Fibroblast of villous mesenchyme (primary cell): ENCODE results near the gene ZNF609. TPM values are rescaled to one million over a fixed set of nuclear protein-coding genes. Genes with fewer than 3 reads are reported as not detected.

Source experiments
- DNase-seq: peaks from one replicate; pipeline ENCODE4 v3.0.0-alpha.2; 2010; ENCODE audit warnings: low read depth
- H3K4me3 ChIP-seq: 2 replicates; pipeline ENCODE4 v1.5.1; 2011; ENCODE audit warnings: low read depth, mild to moderate bottlenecking, low read length
- total RNA-seq: library from RNA; depleted of rRNA; stranded (reverse); fragments of >200 nt; gene quantifications from 2 replicates; pipeline ENCODE4 v1.2.3, GENCODE V29; 2012
- TF ChIP-seq, protein P1 (sequence below): IDR thresholded peaks from 2 replicates; pipeline ENCODE4 v1.5.1; 2012; ENCODE audit warnings: low read depth, mild to moderate bottlenecking, low read length; ENCODE audit not compliant: insufficient read depth

Gene ZNF609, protein sequence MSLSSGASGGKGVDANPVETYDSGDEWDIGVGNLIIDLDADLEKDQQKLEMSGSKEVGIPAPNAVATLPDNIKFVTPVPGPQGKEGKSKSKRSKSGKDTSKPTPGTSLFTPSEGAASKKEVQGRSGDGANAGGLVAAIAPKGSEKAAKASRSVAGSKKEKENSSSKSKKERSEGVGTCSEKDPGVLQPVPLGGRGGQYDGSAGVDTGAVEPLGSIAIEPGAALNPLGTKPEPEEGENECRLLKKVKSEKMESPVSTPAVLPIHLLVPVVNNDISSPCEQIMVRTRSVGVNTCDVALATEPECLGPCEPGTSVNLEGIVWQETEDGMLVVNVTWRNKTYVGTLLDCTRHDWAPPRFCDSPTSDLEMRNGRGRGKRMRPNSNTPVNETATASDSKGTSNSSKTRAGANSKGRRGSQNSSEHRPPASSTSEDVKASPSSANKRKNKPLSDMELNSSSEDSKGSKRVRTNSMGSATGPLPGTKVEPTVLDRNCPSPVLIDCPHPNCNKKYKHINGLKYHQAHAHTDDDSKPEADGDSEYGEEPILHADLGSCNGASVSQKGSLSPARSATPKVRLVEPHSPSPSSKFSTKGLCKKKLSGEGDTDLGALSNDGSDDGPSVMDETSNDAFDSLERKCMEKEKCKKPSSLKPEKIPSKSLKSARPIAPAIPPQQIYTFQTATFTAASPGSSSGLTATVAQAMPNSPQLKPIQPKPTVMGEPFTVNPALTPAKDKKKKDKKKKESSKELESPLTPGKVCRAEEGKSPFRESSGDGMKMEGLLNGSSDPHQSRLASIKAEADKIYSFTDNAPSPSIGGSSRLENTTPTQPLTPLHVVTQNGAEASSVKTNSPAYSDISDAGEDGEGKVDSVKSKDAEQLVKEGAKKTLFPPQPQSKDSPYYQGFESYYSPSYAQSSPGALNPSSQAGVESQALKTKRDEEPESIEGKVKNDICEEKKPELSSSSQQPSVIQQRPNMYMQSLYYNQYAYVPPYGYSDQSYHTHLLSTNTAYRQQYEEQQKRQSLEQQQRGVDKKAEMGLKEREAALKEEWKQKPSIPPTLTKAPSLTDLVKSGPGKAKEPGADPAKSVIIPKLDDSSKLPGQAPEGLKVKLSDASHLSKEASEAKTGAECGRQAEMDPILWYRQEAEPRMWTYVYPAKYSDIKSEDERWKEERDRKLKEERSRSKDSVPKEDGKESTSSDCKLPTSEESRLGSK (N-terminal part only)
- total RNA-seq = 20.6 and 22.5 TPM in 2 replicates

DNA sequence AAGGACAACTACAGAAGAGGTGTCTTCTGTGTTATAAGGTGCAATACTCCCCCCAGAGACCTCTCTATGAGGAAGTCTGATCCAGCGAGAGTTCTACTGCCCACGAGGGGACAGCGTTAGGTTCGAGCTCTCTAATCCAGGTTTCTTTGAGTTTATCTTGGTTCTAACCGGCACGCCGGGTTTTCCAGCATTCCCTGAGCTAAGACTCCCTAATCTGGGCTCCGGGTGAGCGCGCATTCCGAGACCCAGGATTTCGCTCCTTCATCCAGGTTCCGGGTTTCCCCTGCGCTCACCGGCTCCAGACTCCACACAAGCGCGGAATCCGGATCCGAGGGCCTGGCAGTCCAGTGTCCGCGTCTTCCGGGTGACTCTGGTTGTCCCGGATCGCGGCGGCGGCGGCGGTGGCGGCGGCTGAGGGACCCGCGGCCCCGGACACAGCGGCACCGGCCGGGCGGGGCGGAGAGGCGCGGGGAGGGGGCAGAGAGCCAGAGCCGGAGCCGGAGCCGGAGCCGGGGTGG, at the start of gene ZNF609:
TSS of gene ZNF609 (plus strand) at position 373 of the 518 bp plus-strand sequence. CDS start 38,842 bp downstream, outside the sequence.
- peak within 1 kb of the TSS; percentile 70 for H3K4me3 ChIP-seq
- TF ChIP-seq, protein P1, sequence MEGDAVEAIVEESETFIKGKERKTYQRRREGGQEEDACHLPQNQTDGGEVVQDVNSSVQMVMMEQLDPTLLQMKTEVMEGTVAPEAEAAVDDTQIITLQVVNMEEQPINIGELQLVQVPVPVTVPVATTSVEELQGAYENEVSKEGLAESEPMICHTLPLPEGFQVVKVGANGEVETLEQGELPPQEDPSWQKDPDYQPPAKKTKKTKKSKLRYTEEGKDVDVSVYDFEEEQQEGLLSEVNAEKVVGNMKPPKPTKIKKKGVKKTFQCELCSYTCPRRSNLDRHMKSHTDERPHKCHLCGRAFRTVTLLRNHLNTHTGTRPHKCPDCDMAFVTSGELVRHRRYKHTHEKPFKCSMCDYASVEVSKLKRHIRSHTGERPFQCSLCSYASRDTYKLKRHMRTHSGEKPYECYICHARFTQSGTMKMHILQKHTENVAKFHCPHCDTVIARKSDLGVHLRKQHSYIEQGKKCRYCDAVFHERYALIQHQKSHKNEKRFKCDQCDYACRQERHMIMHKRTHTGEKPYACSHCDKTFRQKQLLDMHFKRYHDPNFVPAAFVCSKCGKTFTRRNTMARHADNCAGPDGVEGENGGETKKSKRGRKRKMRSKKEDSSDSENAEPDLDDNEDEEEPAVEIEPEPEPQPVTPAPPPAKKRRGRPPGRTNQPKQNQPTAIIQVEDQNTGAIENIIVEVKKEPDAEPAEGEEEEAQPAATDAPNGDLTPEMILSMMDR = no peak
- DNase-seq = peak; percentile 96

DNA sequence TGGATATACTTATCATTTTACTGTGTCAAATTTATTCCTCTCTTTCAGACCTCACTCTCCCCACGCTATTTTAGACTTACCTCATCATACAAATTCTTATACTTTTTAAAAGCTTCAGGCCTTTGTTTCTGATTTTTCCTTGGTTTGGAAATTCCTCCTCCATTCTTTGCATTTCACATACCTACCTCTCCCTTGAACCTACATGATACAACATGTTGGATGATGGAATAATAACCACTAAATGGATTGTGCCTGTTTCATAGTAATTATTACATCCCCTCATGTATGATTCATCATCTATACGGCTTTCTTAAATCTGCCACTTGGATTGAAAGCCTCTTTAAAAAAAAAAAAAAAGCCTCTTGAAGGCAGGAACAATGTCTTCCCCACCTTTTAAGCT, 48.2 kb upstream of the ZNF609 start:
- TF ChIP-seq, protein P1 = no peak
- no peak overlapping the region for H3K4me3 ChIP-seq
- no peak for DNase-seq

- H3K4me3 ChIP-seq = no peak overlapping the region
- TF ChIP-seq, protein P1 = no peak
- DNase-seq = no peak
Observed at GRCh38 chr15:64422697-64423096, 37.7 kb upstream of the ZNF609 start.

GRCh38 chr15:64423970-64424369, 36.4 kb upstream of the ZNF609 start:
- no peak overlapping the region for H3K4me3 ChIP-seq
- TF ChIP-seq, protein P1 = no peak
- no peak for DNase-seq

DNA sequence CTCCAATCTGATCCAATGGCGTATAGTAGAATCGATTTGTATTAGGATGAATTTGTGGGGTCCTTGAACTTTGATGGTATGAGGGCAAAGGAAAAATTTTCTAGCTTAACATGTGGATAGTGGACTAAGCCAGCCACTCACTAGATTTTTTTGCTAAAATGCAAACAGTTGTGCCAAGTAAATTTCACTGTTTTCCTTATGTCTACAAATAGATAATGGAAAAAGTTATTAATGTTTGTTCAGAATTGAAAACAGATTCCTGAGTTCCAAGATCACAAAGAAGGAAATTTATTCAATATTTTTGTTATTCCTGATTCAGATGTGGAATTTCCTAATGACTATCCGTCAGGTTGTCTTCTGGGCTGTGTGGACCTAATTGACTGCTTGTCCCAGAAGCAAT, 35.2 kb upstream of the ZNF609 start:
- DNase-seq = no peak
- TF ChIP-seq, protein P1 = no peak
- no peak overlapping the region for H3K4me3 ChIP-seq

DNA sequence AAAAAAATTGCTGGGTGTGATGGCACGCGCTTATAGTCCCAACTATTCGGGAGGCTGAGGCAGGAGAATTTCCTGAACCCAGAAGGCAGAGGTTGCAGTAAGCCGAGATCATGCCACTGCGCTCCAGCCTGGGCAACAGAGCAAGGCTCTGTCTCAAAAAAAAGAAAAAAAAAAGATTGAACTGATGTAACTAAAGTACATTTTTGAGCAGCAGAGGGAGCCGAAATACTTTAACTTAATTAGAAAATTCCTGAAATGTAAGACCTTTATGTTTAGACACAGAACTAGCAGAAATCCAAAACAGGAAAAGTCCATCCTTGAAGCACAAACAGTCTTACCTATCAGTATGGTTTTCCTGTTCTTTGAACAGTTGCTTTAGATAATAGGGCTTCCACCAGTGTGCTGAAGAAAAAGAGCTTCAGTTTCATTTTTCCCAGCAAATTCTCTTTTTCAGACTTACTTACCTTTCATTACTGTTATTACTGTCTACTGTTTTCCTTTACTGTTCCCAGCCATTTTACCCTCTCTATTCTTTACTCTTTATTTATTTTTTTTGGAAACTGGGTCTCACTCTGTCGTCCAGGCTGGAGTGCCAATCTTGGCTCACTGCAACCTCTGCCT, 33.4 kb upstream of the ZNF609 start:
- DNase-seq = peak; percentile 61
- TF ChIP-seq, protein P1 = peak; percentile 29
- H3K4me3 ChIP-seq = no peak overlapping the region
